ENCODE results near the gene SGPP2. TPM values are rescaled to one million over a fixed set of nuclear protein-coding genes. Genes with fewer than 3 reads are reported as not detected.

The SGPP2 gene
- total RNA-seq, 5 donors from 2014 or later (not counting 1 experiment from before 2014, with no cell fraction given), result 2.2 to 4.0 (median 3.3) TPM

- Histone ChIP-seq H3K4me3 (ENCODE audit: control insufficient read depth in 1 of 2, extremely low read depth in 1 of 2, low read length in 1 of 2) (no peak overlapping the region), H3K27ac (ENCODE audit: low read length) (no peak overlapping the region), H3K4me1 (ENCODE audit: control insufficient read depth in 1 of 2, extremely low read depth in 1 of 2, insufficient read depth in 2 of 2, low read length in 2 of 2) (no peaks in the 10 kb centered on the region), H3K36me3 (ENCODE audit: control insufficient read depth in 2 of 2, extremely low read depth in 1 of 2, insufficient read depth in 1 of 2, low read length in 1 of 2) (no peaks in the 10 kb centered on the region), H3K27me3 (replicated peaks in 1 of 2; ENCODE audit: control insufficient read depth in 2 of 2, extremely low read depth in 1 of 2, insufficient read depth in 2 of 2, low read length in 1 of 2) (no peaks in the 10 kb centered on the region), H3K9me3 (no peaks in the 10 kb centered on the region)
- Mint-ChIP-seq H3K9me3 (peaks cover 0 to 3% (median 3%) of the 10 kb centered on the region in 3 donors), H3K4me3 (no peak overlapping the region), H3K27ac (no peak overlapping the region), H3K4me1 (no peaks in the 10 kb centered on the region), H3K36me3 (no peaks in the 10 kb centered on the region), H3K27me3 (peaks cover 2 to 7% of the 10 kb centered on the region in 2 donors)
- CTCF ChIA-PET, result no interaction called here
- no CpG with 5 or more reads among the region's 4 CpGs for WGBS (ENCODE audit: insufficient coverage)
- POLR2A ChIA-PET, result no interaction called here
- no peak for DNase-seq
- no peak for ATAC-seq (replicated peaks in 1 of 4)
These were observed 30.5 kb upstream of the SGPP2 start for GRCh38 chr2:222393733-222394267.

- DNase-seq (no peak), ATAC-seq (replicated peaks in 1 of 4) (no peak)
- Mint-ChIP-seq H3K9me3 (peaks cover 0 to 3% (median 3%) of the 10 kb centered on the region in 3 donors), H3K4me3 (no peak overlapping the region), H3K4me1 (no peaks in the 10 kb centered on the region), H3K27ac (no peak overlapping the region), H3K36me3 (no peaks in the 10 kb centered on the region), H3K27me3 (no peaks in the 10 kb centered on the region)
- no peak overlapping the region for H3K27ac ChIP-seq (ENCODE audit: low read length)
- CTCF ChIA-PET, result no interaction called here
- no peaks in the 10 kb centered on the region for H3K27me3 ChIP-seq (replicated peaks in 1 of 2; ENCODE audit: control insufficient read depth in 2 of 2, extremely low read depth in 1 of 2, insufficient read depth in 2 of 2, low read length in 1 of 2)
- H3K9me3 ChIP-seq, result no peaks in the 10 kb centered on the region
- H3K4me3 ChIP-seq (ENCODE audit: control insufficient read depth in 1 of 2, extremely low read depth in 1 of 2, low read length in 1 of 2), result no peak overlapping the region
- no peaks in the 10 kb centered on the region for H3K36me3 ChIP-seq (ENCODE audit: control insufficient read depth in 2 of 2, extremely low read depth in 1 of 2, insufficient read depth in 1 of 2, low read length in 1 of 2)
- no CpG with 5 or more reads among the region's 1 CpG for WGBS (ENCODE audit: insufficient coverage)
- H3K4me1 ChIP-seq (ENCODE audit: control insufficient read depth in 1 of 2, extremely low read depth in 1 of 2, insufficient read depth in 2 of 2, low read length in 2 of 2), result no peaks in the 10 kb centered on the region
- POLR2A ChIA-PET, result no interaction called here
These were observed 25.9 kb upstream of the SGPP2 start for GRCh38 chr2:222398446-222398885.

DNA sequence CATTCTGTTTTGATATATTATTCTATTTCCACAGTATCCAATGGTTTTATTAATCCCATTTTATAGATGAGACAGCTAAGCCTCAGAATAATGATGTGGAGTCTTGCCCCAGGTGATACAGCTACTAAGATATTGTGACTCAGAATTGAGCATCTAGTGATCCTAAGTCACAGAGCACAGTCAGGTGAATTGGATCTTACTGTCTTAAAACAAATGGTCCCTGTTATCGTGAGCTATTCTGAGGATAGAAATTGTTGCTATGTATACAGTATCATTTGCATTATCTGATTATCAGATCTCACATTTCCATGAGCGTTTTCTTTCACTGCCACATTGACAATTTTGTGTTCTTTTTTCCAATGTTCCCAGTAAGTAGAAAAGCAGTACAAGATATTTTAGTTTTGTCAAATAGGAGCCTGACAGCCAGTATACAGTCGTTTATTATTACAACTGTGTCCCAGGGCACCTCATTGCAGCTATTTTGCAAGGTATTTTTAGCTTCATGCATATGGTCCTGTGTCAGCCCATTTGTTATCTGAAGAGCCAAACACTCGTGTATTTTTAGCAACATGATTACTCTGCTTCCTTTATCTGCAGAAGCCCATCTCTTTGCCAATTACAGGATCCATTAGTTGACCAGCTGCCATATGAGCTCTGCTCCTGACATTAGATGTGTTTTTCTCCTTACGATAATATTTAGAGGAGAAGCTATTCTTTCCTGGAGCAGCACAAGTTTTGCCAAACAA is 25.1 kb upstream of the SGPP2 start:
- Mint-ChIP-seq H3K9me3 (peaks cover 0 to 3% (median 3%) of the 10 kb centered on the region in 3 donors), H3K4me3 (no peak overlapping the region), H3K27ac (no peak overlapping the region), H3K4me1 (no peaks in the 10 kb centered on the region), H3K36me3 (no peaks in the 10 kb centered on the region), H3K27me3 (peaks cover 0 to 2% of the 10 kb centered on the region in 2 donors)
- no peaks in the 10 kb centered on the region for H3K4me1 ChIP-seq (ENCODE audit: control insufficient read depth in 1 of 2, extremely low read depth in 1 of 2, insufficient read depth in 2 of 2, low read length in 2 of 2)
- no peaks in the 10 kb centered on the region for H3K27me3 ChIP-seq (replicated peaks in 1 of 2; ENCODE audit: control insufficient read depth in 2 of 2, extremely low read depth in 1 of 2, insufficient read depth in 2 of 2, low read length in 1 of 2)
- H3K9me3 ChIP-seq, result no peaks in the 10 kb centered on the region
- ChIA-PET POLR2A (no interaction called here), CTCF (no interaction called here)
- ATAC-seq (replicated peaks in 1 of 4) (no peak), DNase-seq (no peak)
- no peak overlapping the region for H3K4me3 ChIP-seq (ENCODE audit: control insufficient read depth in 1 of 2, extremely low read depth in 1 of 2, low read length in 1 of 2)
- H3K27ac ChIP-seq (ENCODE audit: low read length), result no peak overlapping the region
- WGBS (ENCODE audit: insufficient coverage), result 10% methylated on average over 2 of the region's 5 CpGs
- no peaks in the 10 kb centered on the region for H3K36me3 ChIP-seq (ENCODE audit: control insufficient read depth in 2 of 2, extremely low read depth in 1 of 2, insufficient read depth in 1 of 2, low read length in 1 of 2)

DNA sequence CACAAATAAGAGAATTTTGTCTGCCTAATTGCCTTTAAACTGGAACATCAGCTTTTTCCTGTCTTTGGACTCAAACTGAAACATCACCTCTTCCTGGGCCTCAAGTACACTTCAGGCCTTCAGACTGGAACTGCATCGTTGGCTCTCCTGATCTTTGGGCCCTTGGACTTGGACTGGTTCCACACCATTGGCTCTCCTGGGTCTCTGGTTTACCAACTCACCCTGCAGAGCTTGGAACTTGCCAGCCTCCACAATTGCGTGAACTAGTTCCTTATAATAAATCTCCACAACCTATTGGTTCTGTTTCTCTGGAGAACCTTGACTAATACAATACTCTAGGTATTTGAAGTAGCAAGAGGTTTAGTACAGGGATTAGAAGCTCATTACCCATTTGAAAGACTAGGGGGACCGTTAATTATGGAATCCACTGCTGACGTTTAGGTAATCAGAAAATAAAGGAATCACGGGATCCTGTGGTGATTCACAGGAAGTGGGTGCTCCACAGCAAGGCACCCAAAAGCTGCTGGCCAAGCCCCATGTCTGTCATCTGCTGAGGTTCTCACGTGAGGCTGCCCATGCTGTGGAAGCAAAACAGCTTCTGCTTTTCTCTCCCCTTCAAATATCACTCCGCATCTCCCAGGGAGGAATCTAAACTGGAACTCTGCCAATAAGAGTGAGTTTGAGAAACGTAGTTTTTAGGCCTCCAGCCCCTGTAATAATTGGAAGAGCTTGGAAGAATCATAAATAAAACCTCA is 20.0 kb upstream of the SGPP2 start:
- H3K36me3 ChIP-seq (ENCODE audit: control insufficient read depth in 2 of 2, extremely low read depth in 1 of 2, insufficient read depth in 1 of 2, low read length in 1 of 2), result no peaks in the 10 kb centered on the region
- no peaks in the 10 kb centered on the region for H3K27me3 ChIP-seq (replicated peaks in 1 of 2; ENCODE audit: control insufficient read depth in 2 of 2, extremely low read depth in 1 of 2, insufficient read depth in 2 of 2, low read length in 1 of 2)
- 21% methylated on average over 4 of the region's 8 CpGs for WGBS (ENCODE audit: insufficient coverage)
- Mint-ChIP-seq H3K27me3 (peaks cover 4% of the 10 kb centered on the region in 2 donors), H3K4me1 (no peaks in the 10 kb centered on the region), H3K27ac (no peak overlapping the region), H3K9me3 (no peaks in the 10 kb centered on the region), H3K36me3 (no peaks in the 10 kb centered on the region), H3K4me3 (no peak overlapping the region)
- H3K27ac ChIP-seq (ENCODE audit: low read length), result no peak overlapping the region
- ChIA-PET POLR2A (no interaction called here), CTCF (no interaction called here)
- DNase-seq (peak in 1 of 35 experiments; percentile 7), ATAC-seq (replicated peaks in 1 of 4) (no peak)
- H3K4me3 ChIP-seq (ENCODE audit: control insufficient read depth in 1 of 2, extremely low read depth in 1 of 2, low read length in 1 of 2), result no peak overlapping the region
- H3K4me1 ChIP-seq (ENCODE audit: control insufficient read depth in 1 of 2, extremely low read depth in 1 of 2, insufficient read depth in 2 of 2, low read length in 2 of 2), result no peaks in the 10 kb centered on the region
- no peaks in the 10 kb centered on the region for H3K9me3 ChIP-seq

- DNase-seq (no peak), ATAC-seq (replicated peaks in 1 of 4) (no peak)
- Histone ChIP-seq H3K36me3 (ENCODE audit: control insufficient read depth in 2 of 2, extremely low read depth in 1 of 2, insufficient read depth in 1 of 2, low read length in 1 of 2) (no peaks in the 10 kb centered on the region), H3K4me3 (ENCODE audit: control insufficient read depth in 1 of 2, extremely low read depth in 1 of 2, low read length in 1 of 2) (no peak overlapping the region), H3K27me3 (replicated peaks in 1 of 2; ENCODE audit: control insufficient read depth in 2 of 2, extremely low read depth in 1 of 2, insufficient read depth in 2 of 2, low read length in 1 of 2) (no peaks in the 10 kb centered on the region), H3K4me1 (ENCODE audit: control insufficient read depth in 1 of 2, extremely low read depth in 1 of 2, insufficient read depth in 2 of 2, low read length in 2 of 2) (no peaks in the 10 kb centered on the region), H3K27ac (ENCODE audit: low read length) (no peak overlapping the region), H3K9me3 (no peaks in the 10 kb centered on the region)
- peaks cover 4 to 8% of the 10 kb centered on the region in 2 donors for H3K27me3 Mint-ChIP-seq
- WGBS (ENCODE audit: insufficient coverage), result no CpG with 5 or more reads among the region's 2 CpGs
- H3K27ac Mint-ChIP-seq, result no peak overlapping the region
- no peak overlapping the region for H3K4me3 Mint-ChIP-seq
- ChIA-PET POLR2A (no interaction called here), CTCF (no interaction called here)
- H3K36me3 Mint-ChIP-seq, result no peaks in the 10 kb centered on the region
- peaks cover 0 to 3% (median 0%) of the 10 kb centered on the region in 3 donors for H3K9me3 Mint-ChIP-seq
- no peaks in the 10 kb centered on the region for H3K4me1 Mint-ChIP-seq
These were observed 15.7 kb upstream of the SGPP2 start for GRCh38 chr2:222408684-222409083.

- Histone ChIP-seq H3K27ac (ENCODE audit: low read length) (no peak overlapping the region), H3K4me3 (ENCODE audit: control insufficient read depth in 1 of 2, extremely low read depth in 1 of 2, low read length in 1 of 2) (no peak overlapping the region), H3K9me3 (no peaks in the 10 kb centered on the region), H3K36me3 (ENCODE audit: control insufficient read depth in 2 of 2, extremely low read depth in 1 of 2, insufficient read depth in 1 of 2, low read length in 1 of 2) (no peaks in the 10 kb centered on the region), H3K4me1 (ENCODE audit: control insufficient read depth in 1 of 2, extremely low read depth in 1 of 2, insufficient read depth in 2 of 2, low read length in 2 of 2) (no peaks in the 10 kb centered on the region), H3K27me3 (replicated peaks in 1 of 2; ENCODE audit: control insufficient read depth in 2 of 2, extremely low read depth in 1 of 2, insufficient read depth in 2 of 2, low read length in 1 of 2) (no peaks in the 10 kb centered on the region)
- Mint-ChIP-seq H3K27me3 (peaks cover 4% of the 10 kb centered on the region in 2 donors), H3K27ac (no peak overlapping the region), H3K4me1 (no peaks in the 10 kb centered on the region), H3K4me3 (no peak overlapping the region), H3K36me3 (no peaks in the 10 kb centered on the region), H3K9me3 (peaks cover 0 to 3% (median 0%) of the 10 kb centered on the region in 3 donors)
- ChIA-PET CTCF (no interaction called here), POLR2A (no interaction called here)
- ATAC-seq (replicated peaks in 1 of 4), result no peak
- DNase-seq, result no peak
- no CpG with 5 or more reads among the region's 4 CpGs for WGBS (ENCODE audit: insufficient coverage)
These were observed 13.8 kb upstream of the SGPP2 start for GRCh38 chr2:222410534-222410933.
